Fibroblast of villous mesenchyme (primary cell): ENCODE results near the gene HOXB2. TPM values are rescaled to one million over a fixed set of nuclear protein-coding genes. Genes with fewer than 3 reads are reported as not detected.
A peak's percentile ranks its signal among the peaks of the same experiment; 100 is the strongest.

Source experiments
- DNase-seq: peaks from one replicate; pipeline ENCODE4 v3.0.0-alpha.2; 2010; ENCODE audit warnings: low read depth
- H3K4me3 ChIP-seq: 2 replicates; pipeline ENCODE4 v1.5.1; 2011; ENCODE audit warnings: low read depth, mild to moderate bottlenecking, low read length
- total RNA-seq: library from RNA; depleted of rRNA; stranded (reverse); fragments of >200 nt; gene quantifications from 2 replicates; pipeline ENCODE4 v1.2.3, GENCODE V29; 2012
- TF ChIP-seq, protein P1 (sequence below): IDR thresholded peaks from 2 replicates; pipeline ENCODE4 v1.5.1; 2012; ENCODE audit warnings: low read depth, mild to moderate bottlenecking, low read length; ENCODE audit not compliant: insufficient read depth

Gene HOXB2
- total RNA-seq, 1 donor: 4.3 TPM

DNA sequence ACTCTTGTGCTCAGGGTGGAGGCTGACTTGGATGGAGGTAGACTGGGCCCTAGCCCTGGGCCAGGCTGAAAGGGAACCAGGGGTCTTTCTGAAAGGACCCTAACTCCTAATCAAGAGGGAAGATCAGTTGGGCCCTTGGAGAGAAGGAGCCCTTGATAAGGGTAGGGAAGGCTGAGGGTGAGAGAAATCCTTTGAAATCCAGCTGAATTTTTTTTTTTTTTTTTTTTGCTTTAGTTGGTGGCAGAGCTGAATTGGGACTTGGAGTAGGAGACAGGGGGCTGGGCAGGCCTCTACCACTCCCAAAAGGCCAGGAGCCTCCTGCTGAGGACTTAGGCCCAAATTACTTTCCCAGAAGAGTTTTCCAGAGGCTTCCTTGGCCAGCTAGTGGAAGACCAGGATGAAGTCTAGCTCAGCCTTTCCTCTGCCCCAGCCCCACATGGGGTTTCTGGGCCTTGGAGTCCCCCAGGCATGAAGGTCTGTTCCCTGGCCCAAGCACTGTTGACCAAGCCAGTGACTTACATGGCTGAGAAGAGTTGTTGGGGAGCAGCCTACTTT is 45.8 kb upstream of the HOXB2 start:
- TF ChIP-seq, protein P1, sequence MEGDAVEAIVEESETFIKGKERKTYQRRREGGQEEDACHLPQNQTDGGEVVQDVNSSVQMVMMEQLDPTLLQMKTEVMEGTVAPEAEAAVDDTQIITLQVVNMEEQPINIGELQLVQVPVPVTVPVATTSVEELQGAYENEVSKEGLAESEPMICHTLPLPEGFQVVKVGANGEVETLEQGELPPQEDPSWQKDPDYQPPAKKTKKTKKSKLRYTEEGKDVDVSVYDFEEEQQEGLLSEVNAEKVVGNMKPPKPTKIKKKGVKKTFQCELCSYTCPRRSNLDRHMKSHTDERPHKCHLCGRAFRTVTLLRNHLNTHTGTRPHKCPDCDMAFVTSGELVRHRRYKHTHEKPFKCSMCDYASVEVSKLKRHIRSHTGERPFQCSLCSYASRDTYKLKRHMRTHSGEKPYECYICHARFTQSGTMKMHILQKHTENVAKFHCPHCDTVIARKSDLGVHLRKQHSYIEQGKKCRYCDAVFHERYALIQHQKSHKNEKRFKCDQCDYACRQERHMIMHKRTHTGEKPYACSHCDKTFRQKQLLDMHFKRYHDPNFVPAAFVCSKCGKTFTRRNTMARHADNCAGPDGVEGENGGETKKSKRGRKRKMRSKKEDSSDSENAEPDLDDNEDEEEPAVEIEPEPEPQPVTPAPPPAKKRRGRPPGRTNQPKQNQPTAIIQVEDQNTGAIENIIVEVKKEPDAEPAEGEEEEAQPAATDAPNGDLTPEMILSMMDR: no peak
- H3K4me3 ChIP-seq: peak overlapping the region; percentile 62

DNA sequence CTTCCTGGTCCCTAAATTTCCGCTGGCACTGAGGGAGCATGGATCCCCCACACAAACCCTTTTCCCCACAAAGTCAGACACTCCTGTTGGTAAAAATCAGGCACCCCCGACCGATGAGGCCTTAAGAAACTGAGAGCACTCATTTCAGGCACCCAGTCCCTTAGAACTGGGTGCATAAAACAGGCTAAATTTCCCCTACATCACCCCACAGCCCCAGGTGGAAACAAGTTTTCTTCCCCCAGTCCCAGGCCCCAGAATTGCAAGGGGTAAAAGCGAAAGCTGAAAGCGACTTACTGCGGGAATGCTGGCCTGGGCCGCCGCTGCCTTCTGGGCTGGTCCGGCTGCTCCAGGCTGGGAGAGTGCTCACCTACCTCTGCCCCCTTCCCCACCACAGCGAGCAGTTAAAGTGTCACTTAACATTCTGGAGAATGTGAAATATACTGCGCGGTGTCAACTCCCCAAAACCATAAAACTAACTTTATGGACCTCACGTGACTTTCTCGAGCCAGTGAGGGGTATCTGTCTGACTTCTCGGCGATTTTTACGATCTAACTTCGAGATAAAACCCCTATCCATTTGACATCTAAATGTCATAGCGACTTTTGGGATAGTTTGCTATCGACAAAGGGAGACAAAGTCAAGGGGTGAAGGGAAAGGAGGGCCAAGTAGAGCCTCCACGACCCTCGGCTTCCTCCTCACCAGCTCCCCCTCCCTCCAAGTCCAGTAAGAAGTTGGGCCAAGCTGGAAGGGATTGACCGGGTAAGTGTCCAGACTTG is 45.1 kb upstream of the HOXB2 start, which contains the start of gene HOXB3:
HOXB3 (minus strand) TSS at position 411 of the 776 bp plus-strand sequence. CDS start 37,767 bp downstream, outside the sequence.
- peak within 1 kb of the TSS; percentile 62 for H3K4me3 ChIP-seq
- TF ChIP-seq, protein P1: no peak
- peak; percentile 82 for DNase-seq

More for the DNA sequence above, 45.8 kb upstream of the HOXB2 start:
- DNase-seq: no peak

DNA sequence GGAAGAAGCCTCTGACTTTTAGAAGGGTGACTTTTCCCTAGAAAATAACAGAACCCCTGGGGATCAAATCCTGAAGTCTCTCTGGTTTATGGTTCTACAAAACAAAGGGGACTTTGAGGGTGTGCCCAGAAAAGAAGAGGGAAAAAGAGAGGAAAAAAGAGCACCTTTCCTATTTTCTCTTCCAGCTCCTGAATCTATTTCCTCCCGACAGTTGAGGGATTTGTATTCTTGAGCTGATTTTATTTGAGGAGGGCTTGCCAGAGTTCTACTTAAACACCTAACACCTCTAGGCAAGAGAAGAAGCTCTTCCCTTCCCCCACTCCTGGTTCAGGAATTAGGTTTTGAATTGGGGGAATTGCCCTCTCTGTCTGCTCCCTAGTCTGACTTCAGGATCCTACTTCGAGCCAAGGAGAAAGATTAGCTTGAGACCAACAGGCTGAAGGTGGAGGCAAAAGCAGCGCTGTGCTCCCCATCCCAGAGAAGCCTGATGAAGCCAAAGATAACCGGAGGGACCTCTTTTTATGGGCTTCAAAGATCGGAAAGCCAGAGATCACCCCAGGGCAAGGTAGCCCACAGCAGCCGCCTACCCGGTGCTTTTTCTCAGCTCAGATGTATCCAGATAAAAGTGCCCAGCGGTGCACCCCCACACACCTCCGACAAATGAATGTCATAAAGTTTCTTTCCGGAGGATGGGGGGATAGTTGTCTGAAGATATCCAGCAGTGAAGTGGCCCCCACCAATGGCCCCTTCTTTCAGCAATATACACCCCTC is 44.3 kb upstream of the HOXB2 start:
- TF ChIP-seq, protein P1: no peak
- H3K4me3 ChIP-seq: peak overlapping the region; percentile 62
- no peak for DNase-seq

DNA sequence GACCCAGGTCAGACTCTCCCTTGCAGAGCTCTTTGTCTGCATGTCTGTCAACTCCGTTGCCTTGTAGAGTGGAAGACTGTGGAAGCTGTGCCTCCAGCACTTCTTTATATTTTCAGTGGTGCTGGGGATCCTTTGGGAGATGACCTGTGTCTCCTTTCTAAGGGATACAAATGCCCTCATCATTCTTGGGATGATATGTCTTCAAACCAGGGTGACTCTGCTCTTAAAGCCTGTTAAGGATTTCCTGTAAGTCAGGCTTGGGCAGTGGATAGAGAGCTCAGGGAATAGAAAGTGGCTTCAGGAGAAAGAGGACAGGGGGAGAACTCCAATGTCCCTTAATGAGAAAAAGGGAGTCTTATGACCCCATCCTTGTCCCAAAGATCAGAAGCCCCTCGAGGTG is 43.6 kb upstream of the HOXB2 start:
- DNase-seq: no peak
- H3K4me3 ChIP-seq: peak overlapping the region; percentile 62
- TF ChIP-seq, protein P1: no peak

DNA sequence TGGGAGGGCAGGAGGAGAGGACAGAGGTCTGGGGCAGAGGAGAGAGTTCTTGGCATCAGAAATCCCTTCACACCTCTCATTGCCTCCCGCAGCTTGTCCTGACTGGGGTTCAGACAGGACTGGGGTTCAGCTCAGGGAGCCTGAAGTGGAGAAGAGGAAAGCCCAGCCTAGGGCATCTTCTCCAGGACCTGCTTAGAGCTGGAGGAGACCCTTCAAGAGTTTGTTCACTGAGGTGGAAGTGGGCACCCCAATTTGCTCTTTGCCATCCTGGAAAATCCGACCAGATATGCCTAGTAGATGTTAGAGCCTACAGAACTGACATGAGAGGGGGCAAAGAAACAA is 43.1 kb upstream of the HOXB2 start:
- TF ChIP-seq, protein P1: no peak
- peak overlapping the region; percentile 62 for H3K4me3 ChIP-seq
- no peak for DNase-seq

DNA sequence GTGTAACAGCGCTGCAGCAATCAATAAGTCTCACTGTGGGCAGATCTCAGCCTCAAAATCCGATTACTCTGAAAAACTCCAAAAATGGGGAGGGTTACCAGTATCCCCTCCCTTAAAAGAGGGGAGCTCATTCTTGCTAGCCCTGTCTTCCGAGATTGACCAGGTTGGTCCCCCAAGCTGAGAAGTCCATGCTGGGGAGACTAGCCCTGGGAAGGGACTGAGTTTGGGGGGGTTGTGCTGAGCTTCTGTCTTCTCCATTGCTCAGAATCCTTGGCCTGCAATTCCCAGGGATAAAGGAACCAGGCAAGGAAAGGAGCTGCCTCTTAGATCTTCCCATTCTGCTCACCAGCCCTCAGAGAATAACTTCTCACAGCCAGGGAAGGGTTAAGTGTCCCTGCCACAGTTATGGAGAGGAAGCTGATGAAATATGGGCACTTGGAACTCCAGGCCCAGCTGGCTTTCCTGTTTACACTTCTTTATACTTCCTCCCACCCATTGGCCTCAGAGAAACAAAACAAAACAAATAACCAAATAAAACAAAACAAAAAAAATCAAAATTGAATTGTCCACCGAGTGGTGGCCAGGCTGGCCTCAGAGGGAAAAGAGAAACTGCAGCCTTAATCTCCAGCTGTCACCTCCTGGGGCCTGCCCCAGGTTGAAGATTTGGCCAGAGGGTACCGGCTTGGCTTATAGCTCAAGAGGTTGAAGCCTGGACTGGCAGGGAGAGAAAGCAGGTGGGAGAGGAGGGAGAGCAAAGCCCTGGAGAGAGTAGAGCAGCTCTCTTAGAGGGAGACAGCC is 42.6 kb upstream of the HOXB2 start:
- DNase-seq: peak; percentile 72
- TF ChIP-seq, protein P1: no peak
- peak overlapping the region; percentile 62 for H3K4me3 ChIP-seq
